HepG2 (cell line): Measurements from ENCODE around the gene MCM8. TPM values are rescaled to one million over a fixed set of nuclear protein-coding genes. Genes with fewer than 3 reads are reported as not detected.

Experiments used
- ATAC-seq: fragments of 200-7000 bp; cut with Tn5 transposase; 3 replicates; pipeline ENCODE4 v1.9.1; 2020; ENCODE audit warnings: mild to moderate bottlenecking, moderate library complexity
- BruUV-seq: library from RNA; stranded (reverse); fragments of 400-500 nt; replicated peaks from 2 replicates; lab custom pipeline; 2021; lab: Mats Ljungman, UMichigan
- CTCF ChIA-PET: fragments of 300-600 bp; formaldehyde crosslinking; extraction: SDS; loops from one replicate; lab custom pipeline; 2021; ENCODE audit warnings: low total read pairs, inconsistent platforms, low intra/inter-chr PET ratio; lab: Yijun Ruan, JAX
- POLR2A ChIA-PET: fragments of 350-600 bp; sonication (Branson Sonifier 250); formaldehyde crosslinking; loops from one replicate; lab custom pipeline; 2020; ENCODE audit warnings: antibody characterized with exemption, inconsistent platforms; lab: Yijun Ruan, JAX
- DNase-seq: peaks from one replicate; pipeline ENCODE4 v3.0.0-alpha.2; 2015; ENCODE audit warnings: low spot score
- FAIRE-seq: peaks from 3 replicates; lab custom pipeline; 2011; peaks lifted over from hg19 to GRCh38; lab: Jason Lieb, UNC
- H2AFZ ChIP-seq: one replicate; pipeline ENCODE4 v1.6.1; 2011; ENCODE audit warnings: low read length, inconsistent platforms
- H3K27ac ChIP-seq: fragments of 300-600 bp; 3 replicates; pipeline ENCODE4 v1.8.0; 2011; ENCODE audit warnings: mixed run types, mild to moderate bottlenecking, mixed read lengths, low read length, inconsistent platforms; ENCODE audit not compliant: insufficient read depth; ENCODE audit errors: extremely low read length
- H3K27me3 ChIP-seq, 2 experiments: fragments of 200-600 bp in 1 of 2; 2 replicates in 1 of 2; 3 replicates in 1 of 2; pipeline versions ENCODE4 v1.6.0 to v1.8.0; 2011; ENCODE audit warnings: low read length in 2 of 2, mild to moderate bottlenecking in 2 of 2, moderate library complexity in 2 of 2, inconsistent platforms in 1 of 2; ENCODE audit not compliant: insufficient read depth in 2 of 2, control insufficient read depth in 1 of 2
- H3K36me3 ChIP-seq, 2 experiments: fragments of 200-600 bp in 1 of 2; replicated peaks in 1 of 2; 2 replicates in 1 of 2; 3 replicates in 1 of 2; pipeline versions ENCODE4 v1.5.1 to v1.8.0; 2011; ENCODE audit warnings: low read length in 2 of 2, inconsistent platforms in 1 of 2; ENCODE audit not compliant: insufficient read depth in 2 of 2, control insufficient read depth in 1 of 2
- H3K4me1 ChIP-seq: 2 replicates; pipeline ENCODE4 v1.5.1; 2012; ENCODE audit warnings: low read length, inconsistent platforms; ENCODE audit not compliant: insufficient read depth
- H3K4me2 ChIP-seq: 2 replicates; pipeline ENCODE4 v1.6.0; 2011; ENCODE audit warnings: low read depth, low read length, inconsistent platforms
- H3K4me3 ChIP-seq, 3 experiments: fragments of 200-600 bp in 1 of 3; sonication (generic), shearing (Covaris generic) in 1 of 3; replicated peaks in 1 of 3; 2 replicates each; pipeline ENCODE4 v1.5.1; 2011 to 2016; ENCODE audit warnings: low read length in 3 of 3, inconsistent platforms in 2 of 3, low read depth in 2 of 3, mild to moderate bottlenecking in 2 of 3, control low read depth in 1 of 3, mixed read lengths in 1 of 3; ENCODE audit not compliant: insufficient read depth in 1 of 3
- H3K79me2 ChIP-seq: one replicate; pipeline ENCODE4 v1.6.1; 2011; ENCODE audit warnings: low read length, inconsistent platforms; ENCODE audit not compliant: insufficient read depth
- H3K9ac ChIP-seq: 2 replicates; pipeline ENCODE4 v1.6.0; 2011; ENCODE audit warnings: mild to moderate bottlenecking, low read depth, low read length, inconsistent platforms; ENCODE audit not compliant: insufficient read depth
- H3K9me3 ChIP-seq: 2 replicates; pipeline ENCODE4 v1.5.1; 2012; ENCODE audit warnings: mild to moderate bottlenecking, low read length
- H4K20me1 ChIP-seq: 2 replicates; pipeline ENCODE4 v1.6.0; 2011; ENCODE audit warnings: inconsistent platforms, mild to moderate bottlenecking, low read length, moderate library complexity; ENCODE audit not compliant: insufficient read depth
- RFX5 ChIP-seq: IDR thresholded peaks from 2 replicates; pipeline ENCODE4 v1.6.1; 2011; ENCODE audit warnings: low read depth, low read length, improper control_type of control experiment
- ZNF629 ChIP-seq: sonication (generic); formaldehyde crosslinking; conservative IDR thresholded peaks from 2 replicates; pipeline ENCODE4 v1.5.0; 2020; ENCODE audit warnings: missing genetic modification reagents
- WGBS: methylation state at CpG from one replicate; pipeline ENCODE4 v1.1.6; 2017; ENCODE audit warnings: low lambda C conversion rate; 5-methylcytosine and 5-hydroxymethylcytosine counted together
- in situ Hi-C: cut with HindIII; loops from 2 replicates; pipeline ENCODE4 v1.10.0; 2017; ENCODE audit warnings: low pct_unique_long_range_greater_than_20kb; ENCODE audit not compliant: extremely low pct_ligation_motif_present
- intact Hi-C: fragments of 100-400 bp; cut with micrococcal nuclease; formaldehyde crosslinking; loops from one replicate; pipeline ENCODE4 v1.10.0; 2022; ENCODE audit not compliant: unreplicated experiment
- polyA plus RNA-seq, 8 experiments: library from polyadenylated mRNA; depleted of rRNA in 3 of 8; stranded (reverse) in 7 of 8; unstranded in 1 of 8; fragments of >200 nt; fragmentation: Illumina TruSeq in 4 of 8; extraction: Trizol in 4 of 8; gene quantifications; 2 replicates each; pipeline versions ENCODE4 v1.2.1 to v1.2.3, GENCODE V29; 2011 to 2016; ENCODE audit warnings: low read depth in 4 of 8, missing spikeins in 1 of 8, mixed read lengths in 1 of 8; ENCODE audit not compliant: insufficient read depth in 1 of 8
- small RNA-seq, 3 experiments: library from RNA; depleted of rRNA; stranded (forward); fragments of <200 nt; gene quantifications; one replicate each; pipeline ENCODE3, GENCODE V24; 2012; ENCODE audit warnings: low read depth in 2 of 3, low replicate concordance in 1 of 3; ENCODE audit not compliant: insufficient read length in 3 of 3, insufficient read depth in 2 of 3
- total RNA-seq, 5 experiments: library from RNA; depleted of rRNA; stranded (reverse); fragments of >200 nt; fragmentation: Illumina TruSeq; extraction: Trizol; gene quantifications; 2 replicates each; pipeline ENCODE4 v1.2.3, GENCODE V29; 2016; ENCODE audit warnings: low read depth in 1 of 5

MCM8 gene
- total and polyA plus RNA-seq, 2 of the 13 experiments (the other 11 are each of a cell fraction or from before 2014, with no cell fraction given) = 11.5 to 59.3 TPM

- Histone ChIP-seq H2AFZ (no peak overlapping the region), H3K27ac (no peak overlapping the region), H3K4me1 (peaks cover 17% of the 10 kb centered on the region)
- BruUV-seq = no TSS peak
- DNase-seq = no peak
- ATAC-seq = no peak
- no peak for TF ChIP-seq RFX5
- TF ChIP-seq ZNF629 (CRISPR knock-in tag) = peak; percentile 57
- TF ChIP-seq, all 625 proteins: peak for 1
- intact Hi-C loops (no loop called here), in situ Hi-C loops (no loop called here)
- Histone ChIP-seq H3K79me2 (no peaks in the 10 kb centered on the region), H4K20me1 (no peaks in the 10 kb centered on the region), H3K4me3 (no peak overlapping the region), H3K4me2 (no peak overlapping the region), H3K9ac (no peak overlapping the region), H3K9me3 (no peaks in the 10 kb centered on the region), H3K36me3 (no peaks in the 10 kb centered on the region), H3K27me3 (peaks cover 0 to 1% of the 10 kb centered on the region in 2 experiments; a peak in 1 of 5 replicates)
- 52% methylated on average over 3 of the region's 3 CpGs for WGBS
- POLR2A ChIA-PET = no interaction called here
- FAIRE-seq = no peak
- CTCF ChIA-PET = no interaction called here
Observed at GRCh38 chr20:6048391-6048790, 97.9 kb downstream of the MCM8 start.

Small RNAs within 50 kb of the gene (small RNA-seq; reads per million reads assigned to genes)
- gene RF00019 (0 reads per million in 3 experiments), gene RN7SL498P (0 reads per million in 3 experiments)

Other genes starting within 250 kb of the MCM8 start
- gene SHLD1, start 200.3 kb upstream of the MCM8 start, total RNA-seq (2016; rRNA removed; fragmentation: Illumina TruSeq; extraction: Trizol) = 8.9 and 11.3 TPM in 2 replicates
- gene SHLD1, start 200.3 kb upstream of the MCM8 start, polyA plus RNA-seq (2011; rRNA removed) = 10.0 and 11.4 TPM in 2 replicates
- 0.20 and 0.86 TPM in 2 replicates for gene CHGB, start 39.1 kb upstream of the MCM8 start, total RNA-seq (2016; rRNA removed; fragmentation: Illumina TruSeq; extraction: Trizol)
- 0.26 and 0.28 TPM in 2 replicates for gene CHGB, start 39.1 kb upstream of the MCM8 start, polyA plus RNA-seq (2011; rRNA removed)
- 37.8 and 51.1 TPM in 2 replicates for gene TRMT6, start 119 bp upstream of the MCM8 start, total RNA-seq (2016; rRNA removed; fragmentation: Illumina TruSeq; extraction: Trizol)
- 8.9 and 10.5 TPM in 2 replicates for gene TRMT6, start 119 bp upstream of the MCM8 start, polyA plus RNA-seq (2011; rRNA removed)
- 281 and 337 TPM in 2 replicates for gene CRLS1, start 55.5 kb downstream of the MCM8 start, total RNA-seq (2016; rRNA removed; fragmentation: Illumina TruSeq; extraction: Trizol)
- 188 and 295 TPM in 2 replicates for gene CRLS1, start 55.5 kb downstream of the MCM8 start, polyA plus RNA-seq (2011; rRNA removed)
- 0.20 and 0.25 TPM in 2 replicates for gene LRRN4, start 103.4 kb downstream of the MCM8 start, total RNA-seq (2016; rRNA removed; fragmentation: Illumina TruSeq; extraction: Trizol)
- gene LRRN4, start 103.4 kb downstream of the MCM8 start, polyA plus RNA-seq (2011; rRNA removed) = 0.10 and 0.15 TPM in 2 replicates
- gene FERMT1, start 172.4 kb downstream of the MCM8 start, total RNA-seq (2016; rRNA removed; fragmentation: Illumina TruSeq; extraction: Trizol) = 29.5 and 39.1 TPM in 2 replicates
- gene FERMT1, start 172.4 kb downstream of the MCM8 start, polyA plus RNA-seq (2011; rRNA removed) = 15.1 and 15.8 TPM in 2 replicates